ENCODE measurements around the gene MXRA8.
A peak's percentile ranks its signal among the peaks of the same experiment; 100 is the strongest.
"Not testable (repeated sequence)": the region's sequence is repeated elsewhere in the genome, so short reads cannot be mapped to it uniquely, and the experiment has no call there.

MXRA8 gene

GRCh38 chr1:1391225-1391624 lies 32.9 kb upstream of the MXRA8 start:
- no peak for DNase-seq

DNA sequence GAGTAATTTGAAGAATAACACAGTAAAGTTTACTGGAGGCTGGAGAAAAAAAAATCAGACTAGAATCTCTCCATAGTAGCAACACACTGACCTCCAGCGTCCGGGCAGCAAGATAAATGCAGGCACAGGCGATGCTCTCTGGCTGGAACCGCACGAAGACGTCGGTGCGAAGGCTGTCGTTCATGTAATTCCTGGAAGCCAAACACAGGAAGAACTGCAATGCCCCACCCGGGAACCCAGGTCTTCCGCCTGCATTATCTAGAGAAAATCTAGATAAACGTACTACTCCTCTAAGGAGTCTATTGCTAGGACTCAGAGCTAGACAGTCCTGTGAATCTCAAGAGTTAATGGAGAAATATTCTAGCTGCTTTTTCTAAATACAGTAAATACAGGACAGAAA lies 32.3 kb upstream of the MXRA8 start:
- no peak for DNase-seq

DNA sequence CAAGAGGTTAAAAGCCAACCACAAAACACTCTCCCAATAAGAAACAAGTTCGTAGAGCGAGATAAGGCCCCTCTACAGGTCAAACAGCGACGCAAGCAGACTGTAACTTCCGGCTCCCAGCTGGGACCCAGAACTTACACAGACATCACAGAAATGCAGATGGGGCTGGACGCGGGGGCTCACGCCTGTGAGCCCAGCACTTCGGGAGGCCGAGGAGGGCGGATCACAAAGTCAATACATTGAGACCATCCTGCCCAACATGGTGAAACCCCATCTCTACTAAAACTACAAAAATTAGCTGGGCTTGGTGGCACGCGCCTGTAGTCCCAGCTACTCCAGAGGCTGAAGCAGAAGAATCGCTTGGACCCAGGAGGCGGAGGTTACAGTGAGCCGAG lies 29.7 kb upstream of the MXRA8 start:
- no peak for DNase-seq

GRCh38 chr1:1387098-1388077 lies 29.0 kb upstream of the MXRA8 start:
- no peak for DNase-seq

GRCh38 chr1:1385931-1386330 lies 27.6 kb upstream of the MXRA8 start:
- no peak for DNase-seq

DNA sequence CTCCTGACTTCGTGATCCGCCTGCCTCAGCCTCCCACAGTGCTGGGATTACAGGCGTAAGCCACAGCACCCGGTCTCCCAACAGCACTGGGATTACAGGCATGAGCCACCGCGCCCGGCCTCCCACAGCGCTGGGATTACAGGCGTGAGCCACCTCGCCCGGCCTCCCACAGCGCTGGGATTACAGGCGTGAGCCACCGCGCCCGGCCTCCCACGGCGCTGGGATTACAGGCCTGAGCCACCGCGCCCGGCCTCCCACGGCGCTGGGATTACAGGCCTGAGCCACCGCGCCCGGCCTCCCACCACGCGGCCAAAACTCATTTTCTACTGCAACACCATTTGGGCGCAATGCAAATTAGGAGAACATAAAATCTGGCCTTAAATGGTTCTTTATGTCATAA lies 27.0 kb upstream of the MXRA8 start:
- not testable (repeated sequence) for DNase-seq

GRCh38 chr1:1381294-1381693 lies 22.9 kb upstream of the MXRA8 start:
- no peak for DNase-seq

GRCh38 chr1:1380860-1381259 lies 22.5 kb upstream of the MXRA8 start:
- DNase-seq, result no peak

GRCh38 chr1:1377540-1378205 lies 19.3 kb upstream of the MXRA8 start:
- no peak for DNase-seq

DNA sequence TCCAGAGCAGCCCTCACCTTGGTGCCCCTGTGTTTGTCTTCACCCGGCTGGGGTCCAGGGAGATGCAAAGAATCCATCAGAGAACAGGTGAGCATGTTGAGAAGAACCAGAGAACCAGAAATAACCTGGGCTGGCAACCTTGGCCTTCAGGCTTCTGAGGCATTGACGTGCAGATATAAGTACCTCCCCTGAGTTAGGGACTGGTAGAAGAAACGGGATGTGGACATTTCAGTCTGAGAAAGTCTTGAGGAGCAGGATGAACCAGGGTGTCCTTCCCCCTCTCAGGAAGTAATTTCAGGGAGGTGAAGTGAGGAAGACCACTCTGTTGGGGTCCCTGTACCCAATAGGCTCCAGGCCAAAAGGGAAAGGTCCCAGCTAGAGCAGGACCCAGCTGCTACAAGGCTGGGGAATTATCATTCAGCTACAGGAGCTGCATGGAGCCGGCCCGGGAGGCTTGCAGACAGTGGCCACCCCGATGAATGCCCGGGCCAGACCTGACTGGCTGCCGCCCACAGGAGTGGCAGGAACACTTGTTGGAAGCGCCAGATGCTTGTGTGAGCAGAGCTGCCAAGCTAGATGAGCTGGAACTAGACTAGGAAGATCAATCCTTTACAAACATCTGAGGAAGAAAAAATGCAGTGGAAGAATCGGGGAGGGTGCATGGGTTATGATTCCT lies 18.3 kb upstream of the MXRA8 start:
- DNase-seq, result no peak

- peak; percentile 85 for DNase-seq
Observed at GRCh38 chr1:1374929-1375662, 16.7 kb upstream of the MXRA8 start, which contains the start of gene AURKAIP1. Gene AURKAIP1 (minus strand): TSS chr1:1375207. CDS start chr1:1374756, 451 bp downstream.

GRCh38 chr1:1374589-1374928 lies 16.2 kb upstream of the MXRA8 start:
- DNase-seq, result no peak

DNA sequence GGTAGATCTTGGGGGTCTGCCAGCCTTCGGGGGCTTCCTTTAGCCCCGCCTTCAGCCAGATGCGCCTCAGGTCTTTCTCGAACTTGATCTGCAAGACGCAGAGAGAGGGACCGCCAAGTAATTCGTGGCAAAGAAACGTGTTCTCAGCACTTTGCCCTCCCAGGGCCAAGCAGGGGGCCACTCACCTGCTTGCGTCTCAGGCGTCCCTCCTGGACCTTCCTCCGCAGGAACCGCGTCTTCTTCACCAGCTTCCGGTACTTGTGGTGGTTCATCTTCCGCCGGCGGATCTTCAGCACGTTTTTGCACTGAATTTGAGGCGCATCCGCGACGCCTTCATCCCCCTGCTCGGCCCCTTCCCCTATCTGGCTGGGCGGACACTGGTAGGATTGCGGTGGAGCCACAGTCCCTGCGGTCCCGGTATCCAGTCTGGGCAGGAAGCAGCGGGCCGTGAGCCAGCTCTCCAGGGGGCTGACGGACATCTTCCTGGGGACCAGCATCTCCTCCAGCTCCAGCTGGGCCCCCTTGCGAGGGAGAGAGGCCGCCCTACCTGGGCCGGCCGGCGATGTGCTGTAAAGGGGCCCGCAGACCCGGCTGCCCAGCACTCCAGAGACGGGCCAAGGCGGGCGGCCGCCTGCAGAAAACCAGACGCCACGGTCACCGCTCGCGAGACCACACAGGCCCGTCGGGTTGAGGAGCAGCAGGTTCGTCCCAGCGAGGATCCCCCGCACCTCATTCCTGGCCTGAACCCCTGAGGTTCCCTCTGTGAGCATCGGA lies 15.6 kb upstream of the MXRA8 start:
- DNase-seq, result no peak

- DNase-seq, result no peak
Observed at GRCh38 chr1:1373051-1373814, 14.9 kb upstream of the MXRA8 start.

GRCh38 chr1:1371746-1372711 lies 13.7 kb upstream of the MXRA8 start:
- DNase-seq, result peak; percentile 86

DNA sequence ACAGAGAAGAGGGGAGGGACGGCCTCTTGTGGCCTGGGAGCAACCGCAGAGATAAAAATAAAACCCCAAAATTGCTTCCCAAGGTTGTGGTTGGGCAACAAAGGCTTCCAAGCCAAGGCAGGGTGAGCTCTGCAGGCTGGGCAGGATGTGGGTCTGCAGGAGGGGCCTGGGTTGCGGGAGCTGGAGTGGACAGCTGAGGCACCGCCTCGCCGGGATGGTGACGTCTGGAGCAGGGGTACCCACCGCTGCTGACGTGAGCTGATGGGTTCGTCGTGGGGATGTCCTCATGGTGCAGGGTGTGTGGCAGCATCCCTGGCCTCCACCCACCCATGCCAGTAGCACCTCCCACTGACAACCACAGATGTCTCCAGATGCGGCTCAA lies 13.0 kb upstream of the MXRA8 start:
- DNase-seq, result peak; percentile 35

DNA sequence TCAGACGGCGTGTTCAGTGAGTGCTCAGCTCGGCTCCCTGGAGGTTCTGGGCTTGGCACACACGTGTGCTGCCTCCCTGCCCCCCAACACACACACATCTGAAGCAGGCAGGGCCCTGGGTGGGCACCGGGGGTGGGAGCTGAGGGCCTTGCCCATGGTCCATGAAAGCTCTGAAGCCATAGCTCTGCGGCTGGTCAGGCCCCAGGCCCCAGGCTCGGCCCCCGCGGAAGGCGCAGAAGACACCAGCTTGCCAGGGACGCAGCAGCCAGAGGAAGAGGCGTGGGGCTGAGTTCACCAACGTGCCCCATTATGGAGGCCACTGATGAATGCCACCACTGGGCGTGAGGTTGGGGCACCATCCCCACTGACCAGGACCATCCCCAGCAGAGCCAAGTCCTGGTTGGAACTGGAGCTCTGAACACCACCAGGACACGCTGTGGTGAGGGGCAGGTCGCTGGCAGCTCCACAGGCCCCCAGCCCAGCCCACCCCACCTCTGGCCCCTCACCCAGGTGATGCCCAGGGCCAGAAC lies 12.5 kb upstream of the MXRA8 start:
- DNase-seq, result no peak

GRCh38 chr1:1370094-1370493 lies 11.7 kb upstream of the MXRA8 start:
- not testable (repeated sequence) for DNase-seq

- DNase-seq, result no peak
Observed at GRCh38 chr1:1367315-1367714, 9.0 kb upstream of the MXRA8 start.

- DNase-seq, result no peak
Observed at GRCh38 chr1:1366699-1367066, 8.3 kb upstream of the MXRA8 start.

All from activated CD4-positive, CD25-positive, alpha-beta regulatory T cell treated with anti-CD3 and anti-CD28 coated beads, Interleukin-2, amount 50 U/mL, for 72 hours (primary cell).